ENCODE data around the gene NSUN4. TPM values are rescaled to one million over a fixed set of nuclear protein-coding genes. Genes with fewer than 3 reads are reported as not detected.
"Not testable (repeated sequence)": the region's sequence is repeated elsewhere in the genome, so short reads cannot be mapped to it uniquely, and the experiment has no call there.

Gene NSUN4
- polyA plus RNA-seq, 1 experiment, result 24.0 TPM

GRCh38 chr1:46343351-46343695 is 2.7 kb downstream of the NSUN4 start:
- peaks cover 11% of the 10 kb centered on the region for H3K36me3 ChIP-seq (ENCODE audit: control insufficient read depth, insufficient read depth, low read length)
- TF ChIP-seq CTCF (IDR thresholded peaks at IDR 0.05; ENCODE audit: insufficient read depth, low read depth, low read length), result no peak
- DNase-seq (ENCODE audit: low read depth), result no peak
- CTCF ChIA-PET, result interaction anchor here (0.7 kb wide), 1 partner anchor 9 kb away, joined by 3 read pairs; no protein-coding TSS in a partner anchor
- POLR2A ChIA-PET, result no interaction called here
- no peaks in the 10 kb centered on the region for H3K27me3 ChIP-seq (ENCODE audit: control insufficient read depth, insufficient read depth, low read length)
- H3K4me3 ChIP-seq (ENCODE audit: low read depth, low read length), result no peak overlapping the region

GRCh38 chr1:46343705-46344104 is 3.1 kb downstream of the NSUN4 start:
- no peak overlapping the region for H3K4me3 ChIP-seq (ENCODE audit: low read depth, low read length)
- DNase-seq (ENCODE audit: low read depth), result no peak
- ChIA-PET CTCF (interaction anchor here (5.4 kb wide), 1 partner anchor 98 kb away, joined by 47 read pairs; the partner anchor contains the start of gene RAD54L), POLR2A (no interaction called here)
- no peak for TF ChIP-seq CTCF (IDR thresholded peaks at IDR 0.05; ENCODE audit: insufficient read depth, low read depth, low read length)
- H3K27me3 ChIP-seq (ENCODE audit: control insufficient read depth, insufficient read depth, low read length), result no peaks in the 10 kb centered on the region
- peaks cover 11% of the 10 kb centered on the region for H3K36me3 ChIP-seq (ENCODE audit: control insufficient read depth, insufficient read depth, low read length)

GRCh38 chr1:46344481-46344880 is 3.9 kb downstream of the NSUN4 start:
- CTCF ChIA-PET, result interaction anchor here (5.4 kb wide), 1 partner anchor 99 kb away, joined by 47 read pairs; the partner anchor contains the start of gene RAD54L
- POLR2A ChIA-PET, result no interaction called here
- H3K4me3 ChIP-seq (ENCODE audit: low read depth, low read length), result no peak overlapping the region

GRCh38 chr1:46345281-46345680 is 4.7 kb downstream of the NSUN4 start:
- no peak overlapping the region for H3K4me3 ChIP-seq (ENCODE audit: low read depth, low read length)
- TF ChIP-seq CTCF (IDR thresholded peaks at IDR 0.05; ENCODE audit: insufficient read depth, low read depth, low read length), result no peak
- DNase-seq (ENCODE audit: low read depth), result no peak
- POLR2A ChIA-PET, result no interaction called here
- H3K36me3 ChIP-seq (ENCODE audit: control insufficient read depth, insufficient read depth, low read length), result peaks cover 11% of the 10 kb centered on the region
- CTCF ChIA-PET, result interaction anchor here (3.5 to 5.4 kb wide), 2 partner anchors 12 to 100 kb away, joined by 11 to 47 read pairs; partner anchors contain the start of gene RAD54L
- H3K27me3 ChIP-seq (ENCODE audit: control insufficient read depth, insufficient read depth, low read length), result no peaks in the 10 kb centered on the region

More at GRCh38 chr1:46344481-46344880, 3.9 kb downstream of the NSUN4 start:
- Histone ChIP-seq H3K27me3 (ENCODE audit: control insufficient read depth, insufficient read depth, low read length) (no peaks in the 10 kb centered on the region), H3K36me3 (ENCODE audit: control insufficient read depth, insufficient read depth, low read length) (peaks cover 11% of the 10 kb centered on the region)
- no peak for TF ChIP-seq CTCF (IDR thresholded peaks at IDR 0.05; ENCODE audit: insufficient read depth, low read depth, low read length)
- DNase-seq (ENCODE audit: low read depth), result no peak

GRCh38 chr1:46352363-46352762 is 11.8 kb downstream of the NSUN4 start:
- POLR2A ChIA-PET, result no interaction called here
- TF ChIP-seq CTCF (IDR thresholded peaks at IDR 0.05; ENCODE audit: insufficient read depth, low read depth, low read length), result no peak
- H3K27me3 ChIP-seq (ENCODE audit: control insufficient read depth, insufficient read depth, low read length), result no peaks in the 10 kb centered on the region
- CTCF ChIA-PET, result interaction anchor here (0.7 kb wide), 1 partner anchor 9 kb away, joined by 3 read pairs; no protein-coding TSS in a partner anchor
- DNase-seq (ENCODE audit: low read depth), result no peak
- H3K4me3 ChIP-seq (ENCODE audit: low read depth, low read length), result no peak overlapping the region
- peaks cover 8% of the 10 kb centered on the region for H3K36me3 ChIP-seq (ENCODE audit: control insufficient read depth, insufficient read depth, low read length)

GRCh38 chr1:46355920-46356319 is 15.3 kb downstream of the NSUN4 start:
- H3K4me3 ChIP-seq (ENCODE audit: low read depth, low read length); DNase-seq (ENCODE audit: low read depth); H3K27me3 ChIP-seq (ENCODE audit: control insufficient read depth, insufficient read depth, low read length); CTCF ChIA-PET; H3K36me3 ChIP-seq (ENCODE audit: control insufficient read depth, insufficient read depth, low read length); POLR2A ChIA-PET: not testable (repeated sequence)
